GM18502 (cell line): ENCODE results near the gene PPBP.
"Not testable (repeated sequence)": the region's sequence is repeated elsewhere in the genome, so short reads cannot be mapped to it uniquely, and the experiment has no call there.

Experiments used
- ATAC-seq: cut with Tn5 transposase; IDR thresholded peaks from one replicate; pipeline ENCODE4 v1.9.1; 2021; ENCODE audit warnings: mild to moderate bottlenecking; ENCODE audit not compliant: unreplicated experiment, poor library complexity

PPBP gene

DNA sequence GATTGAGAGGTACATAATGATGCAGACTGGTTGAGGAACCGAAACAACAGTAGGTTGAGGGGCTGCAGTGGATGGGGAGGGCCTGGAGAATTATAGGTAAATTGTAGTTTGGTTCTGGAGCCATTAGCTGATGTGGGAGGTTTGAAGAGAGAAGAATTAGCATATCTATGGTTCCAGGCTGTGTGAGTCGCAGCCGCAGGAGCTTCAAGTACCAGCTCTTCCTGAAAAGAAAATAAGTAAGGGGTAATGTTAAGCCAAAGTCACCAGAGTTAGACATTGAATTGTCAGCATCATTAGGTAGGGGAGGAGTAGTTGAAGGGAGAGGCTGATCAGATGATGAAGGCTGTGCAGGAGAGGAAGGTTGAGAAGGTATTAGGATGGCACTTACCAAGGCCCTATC lies 35.6 kb downstream of the PPBP start:
- no peak for ATAC-seq

- ATAC-seq, result not testable (repeated sequence)
Measured at GRCh38 chr4:73950376-73950920, 37.5 kb downstream of the PPBP start.

- ATAC-seq, result no peak
Measured at GRCh38 chr4:73948990-73949706, 38.8 kb downstream of the PPBP start.

DNA sequence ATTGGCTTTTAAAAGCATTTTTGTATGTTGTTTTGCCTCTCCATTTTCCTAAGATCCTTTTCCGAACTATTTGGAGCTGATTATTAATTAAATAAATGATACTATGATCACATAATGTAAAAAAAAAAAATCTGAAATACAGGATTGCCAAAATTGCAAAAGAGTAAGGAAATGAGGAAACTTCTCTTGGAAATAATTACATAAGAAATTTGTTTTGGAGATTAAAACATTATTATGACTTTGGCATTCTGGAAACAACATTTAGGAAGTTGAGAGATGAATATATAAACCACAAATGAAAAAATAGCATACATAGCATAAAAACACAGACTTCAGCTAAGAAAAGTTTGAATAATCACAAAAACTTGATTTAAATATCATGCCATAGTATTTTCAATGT lies 39.7 kb downstream of the PPBP start:
- ATAC-seq, result no peak

GRCh38 chr4:73947239-73947985 lies 40.6 kb downstream of the PPBP start:
- no peak for ATAC-seq

DNA sequence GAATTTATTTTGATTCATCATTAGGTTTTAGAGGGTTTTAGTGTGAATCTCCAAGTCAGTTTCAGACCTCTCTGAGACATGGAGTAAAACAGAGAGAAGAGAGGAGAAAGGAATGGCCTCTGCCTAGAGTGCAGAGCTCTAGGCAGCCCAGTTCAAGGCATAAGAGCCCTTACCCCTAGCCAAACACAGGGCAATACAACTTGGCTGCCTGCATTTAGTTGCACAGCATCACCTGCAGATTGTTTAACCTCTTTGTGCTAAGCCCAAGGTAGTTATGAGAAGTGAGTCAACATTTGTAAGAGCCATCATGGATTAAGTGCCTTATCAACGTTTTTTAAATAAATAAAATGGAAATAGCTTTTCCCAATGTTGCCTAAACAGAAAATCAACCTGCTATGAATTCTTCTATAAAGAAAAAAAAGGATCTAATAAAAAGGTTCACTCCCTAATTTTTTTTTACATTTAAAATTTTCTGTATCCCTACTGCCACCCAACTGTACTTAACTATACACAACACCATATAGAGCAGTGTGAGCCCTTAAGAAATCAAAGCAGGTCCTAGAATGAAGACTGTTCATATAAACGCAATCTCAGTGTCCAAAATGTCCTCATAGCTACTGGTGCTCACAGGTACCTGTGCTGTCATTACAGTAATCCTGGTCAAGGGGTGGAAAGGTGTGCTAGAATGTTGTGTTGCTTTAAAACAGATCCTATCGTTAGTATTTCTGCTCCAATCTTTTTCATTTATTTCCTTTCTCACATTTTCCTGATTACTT lies 42.1 kb downstream of the PPBP start:
- no peak for ATAC-seq

DNA sequence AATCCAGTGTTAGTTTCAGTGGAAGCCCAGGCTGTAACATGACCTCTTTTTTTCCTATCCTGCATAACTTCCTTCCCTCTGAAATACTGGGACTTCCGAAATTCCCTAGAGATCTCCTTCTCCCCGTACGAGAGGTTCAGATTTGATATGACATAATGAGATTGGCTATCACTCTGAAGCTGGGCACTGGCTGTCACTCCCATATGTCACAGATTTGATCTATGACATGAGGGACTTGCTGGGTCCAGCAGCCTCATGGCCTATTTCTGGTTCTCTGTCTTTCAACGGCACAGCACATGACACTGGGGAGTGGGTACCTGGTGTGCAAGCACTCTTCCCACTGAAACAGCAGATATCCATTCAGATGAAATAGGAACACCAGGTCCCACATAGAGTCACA lies 42.9 kb downstream of the PPBP start:
- no peak for ATAC-seq

DNA sequence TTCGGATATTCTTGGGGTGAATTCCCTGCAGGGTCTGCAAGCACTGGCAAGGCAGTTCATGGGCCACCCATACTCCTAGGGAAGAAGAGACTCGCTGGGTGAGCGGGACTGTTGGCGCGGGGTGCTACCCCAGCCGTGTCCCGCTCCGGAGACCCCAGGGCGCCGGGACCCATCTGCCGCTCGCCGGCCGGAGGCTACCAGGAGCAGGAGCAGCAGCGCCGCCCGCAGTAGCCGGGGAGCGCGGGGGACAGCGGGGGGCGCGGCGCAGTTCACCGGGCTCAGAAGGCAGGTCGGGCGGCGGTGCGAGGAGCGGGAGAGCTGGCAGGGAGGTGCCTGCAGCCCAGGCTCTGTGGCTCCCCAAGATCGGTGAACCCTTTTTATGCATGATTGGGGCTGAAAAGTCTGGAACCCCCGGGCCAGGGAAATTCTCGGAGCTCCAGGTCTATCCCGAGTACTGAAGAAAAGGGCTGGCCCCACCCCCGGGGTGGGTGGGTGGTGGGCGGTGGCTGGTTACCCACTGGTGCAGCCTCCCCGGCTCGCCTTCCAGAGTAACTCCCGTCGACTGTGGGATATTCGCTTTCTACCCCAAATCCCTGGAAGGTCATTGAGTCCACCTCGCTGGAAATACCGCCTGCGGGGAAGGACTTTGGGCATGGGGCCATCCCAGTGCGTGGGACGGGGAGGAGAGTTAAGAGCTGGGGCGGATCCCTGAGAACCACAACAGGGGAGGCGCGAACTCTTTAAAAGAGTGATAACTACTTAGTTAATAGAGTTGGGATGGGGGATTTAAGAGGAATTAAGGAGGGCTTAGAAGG lies 43.7 kb downstream of the PPBP start:
- no peak for ATAC-seq

- no peak for ATAC-seq
Measured at GRCh38 chr4:73943555-73943954, 44.4 kb downstream of the PPBP start.

DNA sequence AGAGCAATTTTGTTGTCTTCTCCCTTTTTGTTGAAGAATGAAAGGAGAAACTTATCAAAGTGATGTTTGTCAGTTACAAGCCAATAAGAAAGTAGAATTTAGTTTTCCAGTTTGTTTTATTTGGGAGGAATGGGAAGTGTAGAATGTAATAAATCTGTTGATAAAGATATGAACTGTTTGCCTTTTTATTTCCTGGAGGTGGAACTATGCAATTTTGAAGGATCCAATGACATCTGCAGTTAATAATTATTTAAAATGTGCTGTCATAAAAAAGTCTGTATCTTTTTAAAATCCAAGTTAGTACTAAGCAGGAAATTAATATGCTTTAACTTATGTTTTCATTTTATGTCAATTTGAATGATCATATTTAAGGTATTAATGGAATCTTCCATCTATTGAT lies 51.0 kb downstream of the PPBP start:
- no peak for ATAC-seq
